HG03457 (cell line): Measurements from ENCODE around the gene EEF1A2.

Source experiments
- ATAC-seq: cut with Tn5 transposase; IDR thresholded peaks from one replicate; pipeline ENCODE4 v1.9.1; 2021; ENCODE audit warnings: moderate number of reproducible peaks; ENCODE audit not compliant: unreplicated experiment

EEF1A2 gene

GRCh38 chr20:63471717-63471980 is 27.2 kb downstream of the EEF1A2 start:
- no peak for ATAC-seq

GRCh38 chr20:63471002-63471716 is 27.7 kb downstream of the EEF1A2 start:
- no peak for ATAC-seq

- no peak for ATAC-seq
Observed at GRCh38 chr20:63470410-63470809, 28.5 kb downstream of the EEF1A2 start.

GRCh38 chr20:63469713-63470101 is 29.2 kb downstream of the EEF1A2 start:
- ATAC-seq: no peak

GRCh38 chr20:63469019-63469712 is 29.7 kb downstream of the EEF1A2 start:
- ATAC-seq: no peak

GRCh38 chr20:63468421-63468820 is 30.5 kb downstream of the EEF1A2 start:
- ATAC-seq: no peak

- ATAC-seq: no peak
Observed at GRCh38 chr20:63467294-63468083, 31.4 kb downstream of the EEF1A2 start.

GRCh38 chr20:63466861-63467260 is 32.0 kb downstream of the EEF1A2 start:
- no peak for ATAC-seq

GRCh38 chr20:63466250-63466825 is 32.5 kb downstream of the EEF1A2 start:
- ATAC-seq: no peak

GRCh38 chr20:63465380-63466249 is 33.3 kb downstream of the EEF1A2 start:
- no peak for ATAC-seq

- no peak for ATAC-seq
Observed at GRCh38 chr20:63464289-63464635, 34.6 kb downstream of the EEF1A2 start.

GRCh38 chr20:63463400-63464288 is 35.2 kb downstream of the EEF1A2 start:
- ATAC-seq: no peak

GRCh38 chr20:63462244-63462643 is 36.6 kb downstream of the EEF1A2 start:
- no peak for ATAC-seq

- no peak for ATAC-seq
Observed at GRCh38 chr20:63461104-63461763, 37.6 kb downstream of the EEF1A2 start.

- ATAC-seq: no peak
Observed at GRCh38 chr20:63459070-63459380, 39.9 kb downstream of the EEF1A2 start.

- ATAC-seq: no peak
Observed at GRCh38 chr20:63458170-63459069, 40.5 kb downstream of the EEF1A2 start.

GRCh38 chr20:63457737-63458136 is 41.1 kb downstream of the EEF1A2 start:
- no peak for ATAC-seq
